GM12878 (cell line): ENCODE data around the gene PROC. TPM values are rescaled to one million over a fixed set of nuclear protein-coding genes. Genes with fewer than 3 reads are reported as not detected.

Experiments
- ATAC-seq: fragments of 200-7000 bp; cut with Tn5 transposase; 3 replicates; pipeline ENCODE4 v1.9.1; 2020; ENCODE audit warnings: mild to moderate bottlenecking, moderate library complexity
- BruUV-seq: library from RNA; stranded (reverse); fragments of 400-500 nt; replicated peaks from 2 replicates; lab custom pipeline; 2021; lab: Mats Ljungman, UMichigan
- CTCF ChIA-PET: fragments of 300-600 bp; sonication (Branson Sonifier 250); formaldehyde crosslinking; extraction: SDS; loops from one replicate; lab custom pipeline; 2021; ENCODE audit warnings: inconsistent platforms; lab: Yijun Ruan, JAX
- POLR2A ChIA-PET: fragments of 350-600 bp; formaldehyde crosslinking; extraction: SDS; loops from one replicate; lab custom pipeline; 2021; ENCODE audit warnings: inconsistent platforms; lab: Charles Lee
- RAD21 ChIA-PET: fragments of 300-600 bp; sonication (Branson Sonifier 250); formaldehyde crosslinking; loops from one replicate; lab custom pipeline; 2023; ENCODE audit warnings: antibody characterized with exemption; ENCODE audit not compliant: unreplicated experiment; lab: Charles Lee
- SMC1A ChIA-PET: fragments of 300-600 bp; sonication (Branson Sonifier 250); formaldehyde crosslinking; loops from one replicate; lab custom pipeline; 2023; ENCODE audit not compliant: unreplicated experiment, uncharacterized antibody; lab: Charles Lee
- DNase-seq: peaks from one replicate; pipeline ENCODE4 v3.0.0-alpha.2; 2011; ENCODE audit warnings: low read depth, low spot score
- FAIRE-seq: peaks from 3 replicates; lab custom pipeline; 2011; peaks lifted over from hg19 to GRCh38; lab: Jason Lieb, UNC
- H2AFZ ChIP-seq: 2 replicates; pipeline ENCODE4 v1.6.0; 2011; ENCODE audit warnings: low read depth, low read length, control low read depth; ENCODE audit not compliant: control insufficient read depth
- H3K27ac ChIP-seq: 2 replicates; pipeline ENCODE4 v1.5.1; 2011; ENCODE audit warnings: control low read depth; ENCODE audit not compliant: control insufficient read depth, insufficient read depth
- H3K27me3 ChIP-seq, 2 experiments: replicated peaks in 1 of 2; 2 replicates each; pipeline versions ENCODE4 v1.6.0 to v1.6.1; 2011; ENCODE audit warnings: low read length in 1 of 2; ENCODE audit not compliant: control insufficient read depth in 2 of 2, insufficient read depth in 2 of 2
- H3K36me3 ChIP-seq, 2 experiments: 2 replicates each; pipeline ENCODE4 v1.5.1; 2011; ENCODE audit warnings: low read length in 1 of 2; ENCODE audit not compliant: control insufficient read depth in 2 of 2, insufficient read depth in 2 of 2
- H3K4me1 ChIP-seq: 2 replicates; pipeline ENCODE4 v1.6.1; 2011; ENCODE audit warnings: mild to moderate bottlenecking, low read length, moderate library complexity, mixed read lengths; ENCODE audit not compliant: control insufficient read depth, insufficient read depth
- H3K4me2 ChIP-seq: 2 replicates; pipeline ENCODE4 v1.6.0; 2011; ENCODE audit warnings: control low read depth; ENCODE audit not compliant: control insufficient read depth, insufficient read depth
- H3K4me3 ChIP-seq: fragments of 200-600 bp; sonication (generic); 2 replicates; pipeline ENCODE4 v1.5.1; 2016
- H3K79me2 ChIP-seq: 2 replicates; pipeline ENCODE4 v1.6.0; 2011; ENCODE audit warnings: low read length; ENCODE audit not compliant: control insufficient read depth, insufficient read depth
- H3K9ac ChIP-seq: 2 replicates; pipeline ENCODE4 v1.8.0; 2011; ENCODE audit warnings: low read length, control low read depth, mixed read lengths; ENCODE audit not compliant: control insufficient read depth, insufficient read depth
- H3K9me3 ChIP-seq: replicated peaks from 3 replicates; pipeline ENCODE4 v1.5.1; 2011; ENCODE audit warnings: mild to moderate bottlenecking, low read length; ENCODE audit not compliant: control insufficient read depth, insufficient read depth
- H4K20me1 ChIP-seq: 2 replicates; pipeline ENCODE4 v1.6.0; 2011; ENCODE audit not compliant: control insufficient read depth, insufficient read depth
- GABPA ChIP-seq: IDR thresholded peaks from 2 replicates; pipeline ENCODE4 v1.6.1; 2014; ENCODE audit warnings: antibody characterized with exemption, low read depth, mild to moderate bottlenecking, inconsistent platforms
- HCFC1 ChIP-seq: fragments of 150-350 bp; IDR thresholded peaks from 2 replicates; pipeline ENCODE4 v1.6.1; 2014; ENCODE audit warnings: low read length
- HDGF ChIP-seq: fragments of 450-650 bp; IDR thresholded peaks from 2 replicates; pipeline ENCODE4 v1.6.1; 2016; ENCODE audit warnings: antibody characterized with exemption
- IKZF1 ChIP-seq: fragments of 450-650 bp; conservative IDR thresholded peaks from 2 replicates; pipeline ENCODE4 v1.6.1; 2017; ENCODE audit warnings: antibody characterized with exemption, mild to moderate bottlenecking
- IKZF2 ChIP-seq, 2 experiments: fragments of 450-650 bp; IDR thresholded peaks; 2 replicates each; pipeline ENCODE4 v1.6.1; 2017; ENCODE audit warnings: mild to moderate bottlenecking in 2 of 2, moderate library complexity in 2 of 2
- JUNB ChIP-seq: IDR thresholded peaks from 2 replicates; pipeline ENCODE4 v1.6.1; 2016; ENCODE audit warnings: antibody characterized with exemption, mild to moderate bottlenecking
- LARP7 ChIP-seq: fragments of 450-650 bp; IDR thresholded peaks from 2 replicates; pipeline ENCODE4 v1.6.1; 2017; ENCODE audit warnings: mild to moderate bottlenecking
- MTA3 ChIP-seq: IDR thresholded peaks from 2 replicates; pipeline ENCODE4 v1.6.1; 2012; ENCODE audit warnings: low read length, inconsistent platforms, borderline replicate concordance
- RUNX3 ChIP-seq: IDR thresholded peaks from 2 replicates; pipeline ENCODE4 v1.6.1; 2012; ENCODE audit warnings: low read length, inconsistent platforms
- SUPT20H ChIP-seq: IDR thresholded peaks from 2 replicates; pipeline ENCODE4 v1.6.1; 2011; ENCODE audit warnings: low read depth, mild to moderate bottlenecking, low read length, moderate library complexity, borderline replicate concordance; ENCODE audit not compliant: control insufficient read depth
- YY1 ChIP-seq: IDR thresholded peaks from 2 replicates; pipeline ENCODE4 v1.6.1; 2011; ENCODE audit warnings: low read depth, mild to moderate bottlenecking, low read length
- ZBED1 ChIP-seq: IDR thresholded peaks from 2 replicates; pipeline ENCODE4 v1.6.1; 2016; ENCODE audit warnings: borderline replicate concordance
- ZNF217 ChIP-seq: fragments of 450-650 bp; IDR thresholded peaks from 2 replicates; pipeline ENCODE4 v1.6.1; 2017; ENCODE audit warnings: antibody characterized with exemption, mild to moderate bottlenecking
- WGBS: methylation state at CpG from one replicate; pipeline ENCODE4 v1.1.6; 2016; ENCODE audit warnings: low lambda C conversion rate; ENCODE audit not compliant: insufficient replicate concordance, insufficient coverage; ENCODE audit errors: missing lambda C conversion rate; 5-methylcytosine and 5-hydroxymethylcytosine counted together
- in situ Hi-C: fragments of 300-500 bp; cut with MboI; formaldehyde crosslinking; loops from 9 replicates; pipeline ENCODE4 v1.14.3; 2018; ENCODE audit warnings: mixed read lengths
- intact Hi-C: fragments of 100-400 bp; cut with micrococcal nuclease; formaldehyde crosslinking; loops from one replicate; pipeline ENCODE4 v1.14.2; 2022; ENCODE audit not compliant: unreplicated experiment
- polyA plus RNA-seq, 11 experiments: library from polyadenylated mRNA; depleted of rRNA in 4 of 11; unstranded in 6 of 11; stranded (reverse) in 5 of 11; fragments of >200 nt; fragmentation: Nextera tagmentation in 4 of 11; fragmentation: Illumina TruSeq in 1 of 11; extraction: Ambion mirVana in 4 of 11; extraction: Trizol in 1 of 11; gene quantifications; 1 replicate in 1 of 11; 2 replicates in 10 of 11; pipeline versions ENCODE4 v1.2.1 to v1.2.3, GENCODE V29; 2011 to 2016; ENCODE audit warnings: inconsistent platforms in 2 of 11, missing spikeins in 2 of 11, low read depth in 1 of 11
- total RNA-seq, 4 experiments: library from RNA; depleted of rRNA in 3 of 4; stranded (reverse); fragments of >200 nt in 3 of 4; fragmentation: Illumina TruSeq in 1 of 4; extraction: Trizol in 1 of 4; gene quantifications; 2 replicates each; pipeline versions ENCODE4 v1.2.1 to v1.2.3, GENCODE V29; 2013 to 2021
- TF ChIP-seq, protein P1 (sequence below): fragments of 450-650 bp; IDR thresholded peaks from 2 replicates; pipeline ENCODE4 v1.6.1; 2016; ENCODE audit warnings: mild to moderate bottlenecking
- TF ChIP-seq, protein P2 (sequence below): fragments of 450-650 bp; IDR thresholded peaks from 2 replicates; pipeline ENCODE4 v1.6.1; 2016; ENCODE audit warnings: mild to moderate bottlenecking, moderate library complexity, borderline replicate concordance

PROC gene
- total and polyA plus RNA-seq, 10 of the 15 experiments (the other 5 are each of a cell fraction or from before 2014, with no cell fraction given): not detected

DNA sequence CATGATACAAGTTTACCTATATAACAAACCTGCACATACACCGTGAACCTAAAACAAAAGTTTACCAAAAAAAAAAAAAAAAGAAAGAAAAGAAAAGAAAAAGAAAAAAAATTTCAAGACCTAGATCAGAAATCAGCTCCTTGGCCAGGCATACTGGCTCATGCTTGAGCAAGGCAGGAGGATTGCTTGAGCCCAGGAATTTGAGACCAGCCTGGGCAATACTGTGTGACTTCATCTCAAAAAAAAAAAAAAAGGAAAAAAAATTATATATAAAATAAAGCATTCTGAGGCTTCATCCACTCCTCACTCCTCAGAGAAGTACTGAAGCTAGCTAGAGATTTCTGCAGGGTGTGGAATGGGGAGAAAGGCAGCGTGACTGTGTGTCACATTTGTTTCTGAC is 11.8 kb upstream of the PROC start:
- no TSS peak for BruUV-seq
- no peaks in the 10 kb centered on the region for H3K9me3 ChIP-seq
- 96% methylated on average over 2 of the region's 2 CpGs for WGBS
- no peak overlapping the region for H3K4me2 ChIP-seq
- H3K4me1 ChIP-seq: peaks cover 21% of the 10 kb centered on the region
- no peak overlapping the region for H3K9ac ChIP-seq
- H3K27ac ChIP-seq: no peak overlapping the region
- no peaks in the 10 kb centered on the region for H3K27me3 ChIP-seq
- TF ChIP-seq HDGF: no peak
- no peak for TF ChIP-seq YY1
- TF ChIP-seq SUPT20H: no peak
- TF ChIP-seq ZBED1: no peak
- TF ChIP-seq JUNB: no peak
- TF ChIP-seq IKZF1: no peak
- TF ChIP-seq GABPA: no peak
- TF ChIP-seq LARP7: no peak
- TF ChIP-seq ZNF217: no peak
- TF ChIP-seq RUNX3: no peak
- TF ChIP-seq HCFC1: no peak
- TF ChIP-seq IKZF2 (IDR thresholded peaks at IDR 0.05): no peak
- TF ChIP-seq, protein P1, sequence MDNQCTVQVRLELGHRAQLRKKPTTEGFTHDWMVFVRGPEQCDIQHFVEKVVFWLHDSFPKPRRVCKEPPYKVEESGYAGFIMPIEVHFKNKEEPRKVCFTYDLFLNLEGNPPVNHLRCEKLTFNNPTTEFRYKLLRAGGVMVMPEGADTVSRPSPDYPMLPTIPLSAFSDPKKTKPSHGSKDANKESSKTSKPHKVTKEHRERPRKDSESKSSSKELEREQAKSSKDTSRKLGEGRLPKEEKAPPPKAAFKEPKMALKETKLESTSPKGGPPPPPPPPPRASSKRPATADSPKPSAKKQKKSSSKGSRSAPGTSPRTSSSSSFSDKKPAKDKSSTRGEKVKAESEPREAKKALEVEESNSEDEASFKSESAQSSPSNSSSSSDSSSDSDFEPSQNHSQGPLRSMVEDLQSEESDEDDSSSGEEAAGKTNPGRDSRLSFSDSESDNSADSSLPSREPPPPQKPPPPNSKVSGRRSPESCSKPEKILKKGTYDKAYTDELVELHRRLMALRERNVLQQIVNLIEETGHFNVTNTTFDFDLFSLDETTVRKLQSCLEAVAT: no peak
- TF ChIP-seq, protein P2, sequence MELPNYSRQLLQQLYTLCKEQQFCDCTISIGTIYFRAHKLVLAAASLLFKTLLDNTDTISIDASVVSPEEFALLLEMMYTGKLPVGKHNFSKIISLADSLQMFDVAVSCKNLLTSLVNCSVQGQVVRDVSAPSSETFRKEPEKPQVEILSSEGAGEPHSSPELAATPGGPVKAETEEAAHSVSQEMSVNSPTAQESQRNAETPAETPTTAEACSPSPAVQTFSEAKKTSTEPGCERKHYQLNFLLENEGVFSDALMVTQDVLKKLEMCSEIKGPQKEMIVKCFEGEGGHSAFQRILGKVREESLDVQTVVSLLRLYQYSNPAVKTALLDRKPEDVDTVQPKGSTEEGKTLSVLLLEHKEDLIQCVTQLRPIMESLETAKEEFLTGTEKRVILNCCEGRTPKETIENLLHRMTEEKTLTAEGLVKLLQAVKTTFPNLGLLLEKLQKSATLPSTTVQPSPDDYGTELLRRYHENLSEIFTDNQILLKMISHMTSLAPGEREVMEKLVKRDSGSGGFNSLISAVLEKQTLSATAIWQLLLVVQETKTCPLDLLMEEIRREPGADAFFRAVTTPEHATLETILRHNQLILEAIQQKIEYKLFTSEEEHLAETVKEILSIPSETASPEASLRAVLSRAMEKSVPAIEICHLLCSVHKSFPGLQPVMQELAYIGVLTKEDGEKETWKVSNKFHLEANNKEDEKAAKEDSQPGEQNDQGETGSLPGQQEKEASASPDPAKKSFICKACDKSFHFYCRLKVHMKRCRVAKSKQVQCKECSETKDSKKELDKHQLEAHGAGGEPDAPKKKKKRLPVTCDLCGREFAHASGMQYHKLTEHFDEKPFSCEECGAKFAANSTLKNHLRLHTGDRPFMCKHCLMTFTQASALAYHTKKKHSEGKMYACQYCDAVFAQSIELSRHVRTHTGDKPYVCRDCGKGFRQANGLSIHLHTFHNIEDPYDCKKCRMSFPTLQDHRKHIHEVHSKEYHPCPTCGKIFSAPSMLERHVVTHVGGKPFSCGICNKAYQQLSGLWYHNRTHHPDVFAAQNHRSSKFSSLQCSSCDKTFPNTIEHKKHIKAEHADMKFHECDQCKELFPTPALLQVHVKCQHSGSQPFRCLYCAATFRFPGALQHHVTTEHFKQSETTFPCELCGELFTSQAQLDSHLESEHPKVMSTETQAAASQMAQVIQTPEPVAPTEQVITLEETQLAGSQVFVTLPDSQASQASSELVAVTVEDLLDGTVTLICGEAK: no peak
- TF ChIP-seq MTA3: no peak
- TF ChIP-seq, all 136 proteins: peak for 0
- FAIRE-seq (no peak), ATAC-seq (no peak), DNase-seq (no peak)
- Histone ChIP-seq H3K36me3 (no peaks in the 10 kb centered on the region), H2AFZ (no peak overlapping the region), H3K79me2 (no peaks in the 10 kb centered on the region), H3K4me3 (no peak overlapping the region), H4K20me1 (no peaks in the 10 kb centered on the region)
- SMC1A ChIA-PET: interaction anchor here (1.2 kb wide), 1 partner anchor 105 kb away, joined by 4 read pairs; no protein-coding TSS in a partner anchor
- RAD21 ChIA-PET: no interaction called here
- CTCF ChIA-PET: no interaction called here
- intact Hi-C loops: no loop called here
- POLR2A ChIA-PET: interaction anchor here (0.6 to 1.8 kb wide), 3 partner anchors 15 to 27 kb away, joined by 3 to 7 read pairs (median 4); no protein-coding TSS in a partner anchor
- in situ Hi-C loops: no loop called here
